ENCODE data around the gene RNF41.

- TF ChIP-seq CTCF (IDR thresholded peaks at IDR 0.05) (no peak), POLR2A (IDR thresholded peaks at IDR 0.05) (no peak)
Observed at GRCh38 chr12:56204275-56204674, 17.4 kb downstream of the RNF41 start.

All from right lobe of liver (tissue), 4 donors.